Urinary bladder (tissue), 2 donors: ENCODE results near the gene FHIP2A. TPM values are rescaled to one million over a fixed set of nuclear protein-coding genes. Genes with fewer than 3 reads are reported as not detected.

Experiments used
- polyA plus RNA-seq: library from polyadenylated mRNA; stranded (reverse); fragments of 200-250 nt; gene quantifications from one replicate; pipeline ENCODE4 v1.2.3, GENCODE V29; 2013
- total RNA-seq: library from RNA; depleted of rRNA; stranded (reverse); fragments of >200 nt; gene quantifications from one replicate; pipeline ENCODE4 v1.2.3, GENCODE V29; 2014
- donor health status: healthy.

FHIP2A gene
- total and polyA plus RNA-seq, 2 donors: 13.7 to 58.0 TPM

Other genes starting within 250 kb of the FHIP2A start
- 71.3 TPM for gene ABLIM1, start 163.5 kb upstream of the FHIP2A start, total RNA-seq
- gene ABLIM1, start 163.5 kb upstream of the FHIP2A start, polyA plus RNA-seq: 46.7 TPM
- gene TRUB1, start 116.4 kb downstream of the FHIP2A start, total RNA-seq: 39.0 TPM
- 10.4 TPM for gene TRUB1, start 116.4 kb downstream of the FHIP2A start, polyA plus RNA-seq